ENCODE data around the gene USP25. TPM values are rescaled to one million over a fixed set of nuclear protein-coding genes. Genes with fewer than 3 reads are reported as not detected.

The USP25 gene
- polyA plus RNA-seq, 1 experiment, result 11.1 TPM

- no peak for TF ChIP-seq CTCF (IDR thresholded peaks at IDR 0.05; ENCODE audit: insufficient read depth, low read depth, low read length)
- no peak for DNase-seq (ENCODE audit: low read depth)
- no peak overlapping the region for H3K4me3 ChIP-seq (ENCODE audit: low read depth, low read length)
- CTCF ChIA-PET, result no interaction called here
- POLR2A ChIA-PET, result no interaction called here
- H3K27me3 ChIP-seq (ENCODE audit: control insufficient read depth, insufficient read depth, low read length), result no peaks in the 10 kb centered on the region
- no peaks in the 10 kb centered on the region for H3K36me3 ChIP-seq (ENCODE audit: control insufficient read depth, insufficient read depth, low read length)
Measured at GRCh38 chr21:15768045-15768601, 38.3 kb downstream of the USP25 start.

- ChIA-PET CTCF (no interaction called here), POLR2A (no interaction called here)
- no peak overlapping the region for H3K4me3 ChIP-seq (ENCODE audit: low read depth, low read length)
- no peak for TF ChIP-seq CTCF (IDR thresholded peaks at IDR 0.05; ENCODE audit: insufficient read depth, low read depth, low read length)
- DNase-seq (ENCODE audit: low read depth), result no peak
- H3K36me3 ChIP-seq (ENCODE audit: control insufficient read depth, insufficient read depth, low read length), result no peaks in the 10 kb centered on the region
- H3K27me3 ChIP-seq (ENCODE audit: control insufficient read depth, insufficient read depth, low read length), result no peaks in the 10 kb centered on the region
Measured at GRCh38 chr21:15768853-15769252, 39.1 kb downstream of the USP25 start.

GRCh38 chr21:15771311-15771710, 41.5 kb downstream of the USP25 start:
- Histone ChIP-seq H3K4me3 (ENCODE audit: low read depth, low read length) (no peak overlapping the region), H3K27me3 (ENCODE audit: control insufficient read depth, insufficient read depth, low read length) (no peaks in the 10 kb centered on the region), H3K36me3 (ENCODE audit: control insufficient read depth, insufficient read depth, low read length) (no peaks in the 10 kb centered on the region)
- ChIA-PET POLR2A (no interaction called here), CTCF (interaction anchor here (1.4 kb wide), 1 partner anchor 11 kb away, joined by 3 read pairs; no protein-coding TSS in a partner anchor)
- no peak for TF ChIP-seq CTCF (IDR thresholded peaks at IDR 0.05; ENCODE audit: insufficient read depth, low read depth, low read length)
- DNase-seq (ENCODE audit: low read depth), result no peak

- H3K4me3 ChIP-seq (ENCODE audit: low read depth, low read length), result no peak overlapping the region
- POLR2A ChIA-PET, result no interaction called here
- no peak for TF ChIP-seq CTCF (IDR thresholded peaks at IDR 0.05; ENCODE audit: insufficient read depth, low read depth, low read length)
- no peaks in the 10 kb centered on the region for H3K36me3 ChIP-seq (ENCODE audit: control insufficient read depth, insufficient read depth, low read length)
- H3K27me3 ChIP-seq (ENCODE audit: control insufficient read depth, insufficient read depth, low read length), result no peaks in the 10 kb centered on the region
- CTCF ChIA-PET, result no interaction called here
- no peak for DNase-seq (ENCODE audit: low read depth)
Measured at GRCh38 chr21:15772654-15773053, 42.9 kb downstream of the USP25 start.

GRCh38 chr21:15774590-15774989, 44.8 kb downstream of the USP25 start:
- no peak for TF ChIP-seq CTCF (IDR thresholded peaks at IDR 0.05; ENCODE audit: insufficient read depth, low read depth, low read length)
- Histone ChIP-seq H3K36me3 (ENCODE audit: control insufficient read depth, insufficient read depth, low read length) (no peaks in the 10 kb centered on the region), H3K27me3 (ENCODE audit: control insufficient read depth, insufficient read depth, low read length) (no peaks in the 10 kb centered on the region), H3K4me3 (ENCODE audit: low read depth, low read length) (no peak overlapping the region)
- CTCF ChIA-PET, result no interaction called here
- no peak for DNase-seq (ENCODE audit: low read depth)
- POLR2A ChIA-PET, result interaction anchor here (0.6 kb wide), 1 partner anchor 106 kb away, joined by 3 read pairs; no protein-coding TSS in a partner anchor

Data from BJ (cell line).